Measurements from ENCODE around the gene SPRYD3. TPM values are rescaled to one million over a fixed set of nuclear protein-coding genes. Genes with fewer than 3 reads are reported as not detected.

The SPRYD3 gene
- total and polyA plus RNA-seq, 11 donors, result 26.0 to 94.7 (median 48.5) TPM

DNA sequence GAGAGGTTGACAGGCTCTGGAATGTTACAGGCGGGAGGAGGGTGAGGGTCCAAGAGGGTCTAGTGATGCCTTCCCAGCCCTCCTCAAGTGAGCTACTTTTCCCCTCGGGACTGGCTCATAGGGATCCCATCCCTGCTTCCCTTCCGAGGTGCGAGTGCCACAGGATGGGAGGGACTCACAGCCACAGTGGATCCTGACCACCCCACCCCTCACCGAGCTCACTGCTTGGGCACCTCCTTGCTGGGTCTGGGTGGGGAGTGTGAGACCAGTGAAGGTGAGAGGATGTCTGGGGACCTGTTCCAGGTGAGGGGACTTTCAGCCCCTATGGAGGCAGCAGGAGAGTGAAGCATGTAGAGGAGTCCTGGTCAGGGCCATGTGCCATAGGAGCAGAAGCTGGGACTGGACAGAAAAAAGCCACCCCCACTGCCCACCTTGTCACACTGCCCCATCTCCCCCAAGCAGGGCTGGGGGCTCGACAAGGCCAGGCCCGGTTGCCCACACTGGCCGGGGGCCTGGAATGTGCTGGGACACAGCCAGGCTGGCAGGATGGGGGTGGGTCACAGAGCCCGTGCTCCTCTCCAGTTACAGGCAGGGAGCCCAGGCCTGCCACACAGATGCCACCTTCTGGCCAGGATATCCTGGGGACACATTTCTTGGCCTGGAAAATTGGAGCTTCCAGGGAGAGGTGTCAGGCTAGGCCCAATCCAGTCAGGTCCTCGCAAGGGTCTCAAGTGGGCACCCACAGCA lies 31.0 kb downstream of the SPRYD3 start:
- no peaks in the 10 kb centered on the region for H3K27me3 ChIP-seq
- DNase-seq (peak; percentile 78 to 89 (median 86)), ATAC-seq (peak; percentile 8 to 39 (median 14))
- no peaks in the 10 kb centered on the region for H3K9me3 ChIP-seq
- TF ChIP-seq, protein P1, sequence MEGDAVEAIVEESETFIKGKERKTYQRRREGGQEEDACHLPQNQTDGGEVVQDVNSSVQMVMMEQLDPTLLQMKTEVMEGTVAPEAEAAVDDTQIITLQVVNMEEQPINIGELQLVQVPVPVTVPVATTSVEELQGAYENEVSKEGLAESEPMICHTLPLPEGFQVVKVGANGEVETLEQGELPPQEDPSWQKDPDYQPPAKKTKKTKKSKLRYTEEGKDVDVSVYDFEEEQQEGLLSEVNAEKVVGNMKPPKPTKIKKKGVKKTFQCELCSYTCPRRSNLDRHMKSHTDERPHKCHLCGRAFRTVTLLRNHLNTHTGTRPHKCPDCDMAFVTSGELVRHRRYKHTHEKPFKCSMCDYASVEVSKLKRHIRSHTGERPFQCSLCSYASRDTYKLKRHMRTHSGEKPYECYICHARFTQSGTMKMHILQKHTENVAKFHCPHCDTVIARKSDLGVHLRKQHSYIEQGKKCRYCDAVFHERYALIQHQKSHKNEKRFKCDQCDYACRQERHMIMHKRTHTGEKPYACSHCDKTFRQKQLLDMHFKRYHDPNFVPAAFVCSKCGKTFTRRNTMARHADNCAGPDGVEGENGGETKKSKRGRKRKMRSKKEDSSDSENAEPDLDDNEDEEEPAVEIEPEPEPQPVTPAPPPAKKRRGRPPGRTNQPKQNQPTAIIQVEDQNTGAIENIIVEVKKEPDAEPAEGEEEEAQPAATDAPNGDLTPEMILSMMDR (IDR thresholded peaks at IDR 0.05), result peak in 5 of 12 donors; percentile 10 to 43 (median 15)
- no peak for TF ChIP-seq POLR2A (IDR thresholded peaks at IDR 0.05)
- intact Hi-C loops (cut with DNase I), result loop anchor here in 2 of 10 donors (5.0 kb wide), 2 partner anchors 41 to 49 kb away; partner anchors contain the start of genes EIF4B (in 1 of the 2) and IGFBP6 (in 1 of the 2)
- 7 to 16% (median 10%) methylated on average over 6 to 10 of the region's 10 CpGs for WGBS, 4 donors
- H3K4me3 ChIP-seq, result peak overlapping the region; percentile 38 to 81 (median 70)
- peaks cover 8 to 91% (median 75%) of the 10 kb centered on the region in 12 donors for H3K4me1 ChIP-seq
- H3K27ac ChIP-seq, result peak overlapping the region; percentile 96 to 100 (median 98)
- H3K36me3 ChIP-seq, result peaks cover 0 to 10% (median 0%) of the 10 kb centered on the region in 9 donors

GRCh38 chr12:53047221-53048032 lies 31.8 kb downstream of the SPRYD3 start:
- peak; percentile 59 to 76 for TF ChIP-seq POLR2A (IDR thresholded peaks at IDR 0.05)
- TF ChIP-seq, protein P1 (IDR thresholded peaks at IDR 0.05), result peak in 5 of 12 donors; percentile 7 to 45 (median 29)
- peaks cover 0 to 15% (median 5%) of the 10 kb centered on the region in 9 donors for H3K36me3 ChIP-seq
- peak overlapping the region; percentile 96 to 100 (median 99) for H3K27ac ChIP-seq
- peaks cover 7 to 88% (median 68%) of the 10 kb centered on the region in 12 donors for H3K4me1 ChIP-seq
- DNase-seq (peak; percentile 84 to 89 (median 86)), ATAC-seq (peak in 3 of 4 donors; percentile 7 to 20 (median 16))
- no peaks in the 10 kb centered on the region for H3K27me3 ChIP-seq
- H3K4me3 ChIP-seq, result peak overlapping the region; percentile 38 to 84 (median 78)
- H3K9me3 ChIP-seq, result no peaks in the 10 kb centered on the region
- intact Hi-C loops (cut with DNase I), result loop anchor here in 2 of 10 donors (5.0 kb wide), 2 partner anchors 40 to 50 kb away; partner anchors contain the start of genes EIF4B (in 1 of the 2) and IGFBP6 (in 1 of the 2)
- WGBS, 4 donors, result 0 to 1% (median 1%) methylated on average over 29 to 94 of the region's 94 CpGs

- TF ChIP-seq POLR2A (IDR thresholded peaks at IDR 0.05), result peak; percentile 82 to 97
- TF ChIP-seq, protein P1 (IDR thresholded peaks at IDR 0.05), result no peak
- H3K4me3 ChIP-seq, result peak overlapping the region; percentile 57 to 84 (median 75)
- 0 to 1% (median 1%) methylated on average over 27 to 43 of the region's 44 CpGs for WGBS, 4 donors
- H3K9me3 ChIP-seq, result no peaks in the 10 kb centered on the region
- peak overlapping the region; percentile 96 to 100 (median 98) for H3K27ac ChIP-seq
- H3K4me1 ChIP-seq, result peaks cover 7 to 81% (median 61%) of the 10 kb centered on the region in 12 donors
- H3K36me3 ChIP-seq, result peaks cover 0 to 14% (median 0%) of the 10 kb centered on the region in 9 donors
- intact Hi-C loops (cut with DNase I), result loop anchor here in 2 of 10 donors (5.0 kb wide), 2 partner anchors 39 to 51 kb away; partner anchors contain the start of genes EIF4B (in 1 of the 2) and IGFBP6 (in 1 of the 2)
- ATAC-seq (peak; percentile 17 to 55 (median 42)), DNase-seq (peak; percentile 88 to 94 (median 91))
- H3K27me3 ChIP-seq, result no peaks in the 10 kb centered on the region
These were observed 32.5 kb downstream of the SPRYD3 start for GRCh38 chr12:53046655-53047220.

All from heart left ventricle (tissue), 16 donors.